Activated CD4-positive, alpha-beta T cell treated with anti-CD3 and anti-CD28 coated beads for 24 hours (primary cell): ENCODE measurements around the gene ACTR6.
A peak's percentile ranks its signal among the peaks of the same experiment; 100 is the strongest.

Experiments
- DNase-seq, 2 donors: peaks; one replicate each; pipeline ENCODE4 v3.0.0-alpha.2; 2020; ENCODE audit warnings: low read depth in 2 of 2

Gene ACTR6

GRCh38 chr12:100266585-100266834 lies 65.9 kb downstream of the ACTR6 start:
- DNase-seq = peak; percentile 93 to 96

GRCh38 chr12:100266835-100267602 lies 66.4 kb downstream of the ACTR6 start, which contains the start of the genes DEPDC4 and SCYL2:
Gene DEPDC4 (minus strand): TSS chr12:100267079. CDS start chr12:100267076, 3 bp downstream.
Gene SCYL2 (plus strand): TSS chr12:100267177. CDS start chr12:100282971, 15,794 bp downstream.
- peak; percentile 81 to 88 for DNase-seq

- no peak for DNase-seq
Measured at GRCh38 chr12:100267603-100268281, 67.1 kb downstream of the ACTR6 start.

GRCh38 chr12:100268835-100269564 lies 68.4 kb downstream of the ACTR6 start:
- DNase-seq = no peak

GRCh38 chr12:100273782-100274181 lies 73.2 kb downstream of the ACTR6 start:
- DNase-seq = no peak
